Measurements from ENCODE around the gene JAG2.

JAG2 gene

DNA sequence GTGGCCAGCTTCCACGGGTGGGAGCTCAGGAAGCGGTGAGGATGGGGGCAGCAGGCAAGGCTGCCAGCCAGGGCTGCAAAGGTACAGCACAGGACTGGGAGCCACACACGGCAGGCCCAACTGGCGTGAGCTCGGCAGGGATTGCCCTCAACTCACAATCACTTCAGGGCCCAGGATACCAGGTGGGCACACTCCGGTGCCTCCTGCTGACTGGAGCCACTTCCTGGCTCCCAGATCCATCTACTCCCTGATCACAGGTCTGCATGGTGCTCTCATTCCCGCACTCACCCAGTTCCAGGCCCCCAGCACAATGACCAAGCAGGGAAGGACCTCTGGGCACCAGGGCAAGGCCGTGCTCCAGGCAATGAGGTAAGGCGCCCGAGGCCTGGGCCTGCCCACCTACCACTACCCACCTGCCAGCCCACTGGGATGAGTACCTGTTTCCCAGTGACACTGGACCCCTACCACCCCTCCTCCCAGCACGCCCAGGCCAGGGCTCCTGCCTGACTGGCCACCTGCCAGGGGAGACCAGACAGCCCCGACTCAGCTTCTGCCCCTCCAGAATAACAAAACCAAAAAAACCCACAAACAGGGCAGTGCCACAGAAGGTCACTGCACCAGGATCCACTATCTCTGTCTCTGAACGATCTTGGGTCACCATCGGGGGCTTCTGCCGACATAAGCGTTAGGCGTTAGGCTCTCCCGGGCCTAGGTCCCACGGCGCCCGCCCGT, 1.8 kb downstream of the JAG2 start:
- no peak overlapping the region for H3K4me3 ChIP-seq (ENCODE audit: control insufficient read depth, low read depth, low read length)
- TF ChIP-seq, protein P1, sequence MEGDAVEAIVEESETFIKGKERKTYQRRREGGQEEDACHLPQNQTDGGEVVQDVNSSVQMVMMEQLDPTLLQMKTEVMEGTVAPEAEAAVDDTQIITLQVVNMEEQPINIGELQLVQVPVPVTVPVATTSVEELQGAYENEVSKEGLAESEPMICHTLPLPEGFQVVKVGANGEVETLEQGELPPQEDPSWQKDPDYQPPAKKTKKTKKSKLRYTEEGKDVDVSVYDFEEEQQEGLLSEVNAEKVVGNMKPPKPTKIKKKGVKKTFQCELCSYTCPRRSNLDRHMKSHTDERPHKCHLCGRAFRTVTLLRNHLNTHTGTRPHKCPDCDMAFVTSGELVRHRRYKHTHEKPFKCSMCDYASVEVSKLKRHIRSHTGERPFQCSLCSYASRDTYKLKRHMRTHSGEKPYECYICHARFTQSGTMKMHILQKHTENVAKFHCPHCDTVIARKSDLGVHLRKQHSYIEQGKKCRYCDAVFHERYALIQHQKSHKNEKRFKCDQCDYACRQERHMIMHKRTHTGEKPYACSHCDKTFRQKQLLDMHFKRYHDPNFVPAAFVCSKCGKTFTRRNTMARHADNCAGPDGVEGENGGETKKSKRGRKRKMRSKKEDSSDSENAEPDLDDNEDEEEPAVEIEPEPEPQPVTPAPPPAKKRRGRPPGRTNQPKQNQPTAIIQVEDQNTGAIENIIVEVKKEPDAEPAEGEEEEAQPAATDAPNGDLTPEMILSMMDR (IDR thresholded peaks at IDR 0.05; ENCODE audit: control insufficient read depth, insufficient read depth, low read depth, low read length, missing control alignments) = no peak
- no peak for DNase-seq (ENCODE audit: low read depth)

DNA sequence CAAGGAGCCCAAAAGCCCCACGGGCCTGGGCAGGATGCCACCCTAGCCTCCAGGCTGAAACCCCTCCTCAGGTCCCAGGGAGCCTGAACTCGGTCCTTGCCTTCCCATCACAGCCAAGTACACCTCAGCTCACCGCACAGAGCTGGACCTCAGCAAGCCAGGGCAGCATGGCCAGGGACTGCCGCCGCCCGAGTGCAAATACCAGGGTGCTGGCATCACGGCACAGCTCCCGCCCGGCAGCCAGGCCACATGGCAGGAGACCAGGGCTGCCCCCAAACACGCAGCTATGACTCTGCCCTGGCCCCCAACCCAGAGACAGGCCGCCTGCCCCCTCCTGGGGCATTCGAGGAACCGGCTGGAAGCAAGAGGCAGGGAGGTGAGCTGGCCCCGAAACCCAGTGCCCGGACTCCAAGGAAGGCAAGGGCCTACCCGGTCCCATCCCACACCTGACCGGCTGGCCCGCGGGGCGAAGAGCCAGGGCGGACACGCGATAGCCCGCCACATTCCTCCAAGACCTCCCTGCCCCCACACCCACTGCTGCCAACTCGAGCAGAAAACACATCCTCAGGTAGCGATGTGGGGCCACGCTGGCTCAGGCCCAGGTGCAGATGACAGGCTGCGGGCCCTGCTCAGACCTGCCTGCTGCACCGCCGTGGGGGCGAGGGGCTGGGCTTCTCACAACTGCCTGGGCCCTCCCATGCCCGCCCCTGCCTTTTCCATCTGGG, 2.7 kb downstream of the JAG2 start:
- DNase-seq (ENCODE audit: low read depth) = no peak
- no peak overlapping the region for H3K4me3 ChIP-seq (ENCODE audit: control insufficient read depth, low read depth, low read length)
- TF ChIP-seq, protein P1 (IDR thresholded peaks at IDR 0.05; ENCODE audit: control insufficient read depth, insufficient read depth, low read depth, low read length, missing control alignments) = no peak

DNA sequence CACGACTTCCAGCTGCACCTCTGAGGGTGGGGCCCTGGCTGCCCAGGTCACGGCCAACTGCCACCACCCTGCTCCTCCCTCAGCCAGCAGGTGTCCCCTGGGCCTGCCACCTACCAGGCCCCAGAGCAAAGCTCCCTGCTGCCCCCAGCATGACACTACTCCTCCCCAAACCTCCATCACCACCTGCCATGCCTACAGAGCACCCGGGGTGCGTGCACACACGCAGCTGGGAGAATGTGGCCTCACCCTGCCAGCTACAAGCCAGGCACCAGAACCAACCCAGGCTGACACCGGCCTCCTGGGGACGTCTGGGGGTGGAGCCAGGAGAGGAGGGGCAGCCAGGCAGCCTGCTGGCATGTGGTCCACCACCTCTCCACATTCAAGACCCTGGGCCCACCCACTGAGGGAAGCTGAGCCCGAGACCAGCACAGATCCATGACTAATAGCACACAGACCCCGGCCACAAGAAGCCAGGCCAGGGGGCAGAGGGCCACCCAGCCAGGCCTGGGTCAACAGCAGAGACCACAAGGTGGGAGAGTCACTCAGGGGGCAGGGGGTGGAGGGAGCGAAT, 3.4 kb downstream of the JAG2 start:
- DNase-seq (ENCODE audit: low read depth) = no peak
- TF ChIP-seq, protein P1 (IDR thresholded peaks at IDR 0.05; ENCODE audit: control insufficient read depth, insufficient read depth, low read depth, low read length, missing control alignments) = no peak
- H3K4me3 ChIP-seq (ENCODE audit: control insufficient read depth, low read depth, low read length) = no peak overlapping the region

DNA sequence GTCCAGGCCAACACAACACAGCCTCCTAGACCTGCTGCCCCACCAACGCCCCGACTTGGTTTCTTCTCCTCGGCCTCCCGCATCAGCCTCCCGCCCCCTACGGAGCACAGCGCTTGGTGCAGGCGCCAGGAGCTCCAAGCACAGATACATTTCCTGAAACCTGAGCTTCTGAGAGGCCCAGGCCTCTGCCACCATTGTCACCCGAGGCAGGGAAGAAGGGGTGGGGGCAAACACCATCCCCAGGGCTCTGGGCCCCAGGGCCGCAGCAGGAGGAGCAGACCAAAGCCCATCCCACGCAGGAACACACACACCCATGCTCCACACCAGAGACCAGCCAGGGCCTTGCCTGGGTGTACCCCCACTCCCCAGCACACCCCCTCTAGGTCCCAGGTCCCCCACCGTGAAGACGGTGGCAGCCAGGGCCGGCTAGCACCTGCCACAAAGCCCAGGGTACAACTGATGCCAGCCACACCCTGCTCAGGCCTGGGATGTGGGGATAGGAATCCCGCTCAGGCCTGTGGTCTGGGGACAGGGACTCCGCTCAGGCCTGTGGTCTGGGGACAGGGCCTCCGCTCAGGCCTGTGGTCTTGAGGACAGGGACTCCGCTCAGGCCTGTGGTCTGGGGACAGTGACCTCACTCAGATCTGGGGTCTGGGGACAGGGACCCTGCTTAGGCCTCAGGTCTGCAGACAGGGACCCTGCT, 5.4 kb downstream of the JAG2 start:
- TF ChIP-seq, protein P1 (IDR thresholded peaks at IDR 0.05; ENCODE audit: control insufficient read depth, insufficient read depth, low read depth, low read length, missing control alignments) = no peak
- no peak for DNase-seq (ENCODE audit: low read depth)
- no peak overlapping the region for H3K4me3 ChIP-seq (ENCODE audit: control insufficient read depth, low read depth, low read length)

DNA sequence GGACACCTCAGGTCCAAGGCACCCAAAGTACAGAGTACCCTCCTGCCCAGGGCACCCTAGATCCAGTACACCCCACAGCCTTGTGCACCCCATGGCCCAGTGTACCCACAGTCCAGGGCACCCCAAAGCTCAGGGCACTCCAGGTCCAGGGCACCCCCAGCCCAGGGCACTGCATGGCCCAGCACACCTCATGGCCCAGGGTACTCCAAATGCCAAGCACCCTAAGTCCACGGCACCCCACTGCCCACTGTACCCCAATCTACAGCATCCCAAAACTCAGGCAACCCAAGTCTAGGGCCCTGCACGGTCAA, 6.0 kb downstream of the JAG2 start:
- no peak for DNase-seq (ENCODE audit: low read depth)
- TF ChIP-seq, protein P1 (IDR thresholded peaks at IDR 0.05; ENCODE audit: control insufficient read depth, insufficient read depth, low read depth, low read length, missing control alignments) = no peak
- H3K4me3 ChIP-seq (ENCODE audit: control insufficient read depth, low read depth, low read length) = no peak overlapping the region

DNA sequence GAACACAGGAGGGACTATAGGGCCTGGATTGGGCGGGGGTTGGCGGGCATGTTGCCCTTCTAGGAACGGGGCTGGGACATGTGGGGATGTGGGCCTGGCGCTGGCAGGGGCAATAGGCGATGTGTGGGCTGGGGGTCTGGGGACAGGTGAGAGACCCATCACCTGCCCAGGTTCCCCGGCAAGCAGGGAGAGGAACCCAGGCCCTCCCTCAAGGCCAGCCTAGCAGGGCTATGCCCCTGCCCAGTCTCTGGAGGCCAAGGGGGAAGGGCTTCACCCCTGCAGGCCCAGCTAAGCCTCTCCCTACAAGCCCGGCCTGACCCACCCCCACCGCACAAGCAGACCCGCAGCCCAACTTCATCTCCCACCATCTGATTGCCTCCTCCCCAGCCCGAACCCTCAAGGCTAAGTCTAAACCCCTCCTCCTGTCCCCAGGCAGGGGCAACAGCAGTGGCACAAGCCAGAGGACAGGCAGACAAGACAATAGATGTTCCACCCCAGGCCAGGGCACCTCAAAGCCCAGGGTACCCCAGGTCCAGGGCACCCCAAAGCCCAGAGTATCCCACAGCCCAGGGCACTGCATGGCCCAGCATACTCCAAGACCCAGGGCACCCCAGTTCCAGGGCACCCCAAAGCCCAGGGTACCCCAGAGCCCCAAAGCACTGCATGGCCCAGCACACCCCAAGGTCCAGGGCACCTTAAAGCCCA, 6.5 kb downstream of the JAG2 start:
- no peak overlapping the region for H3K4me3 ChIP-seq (ENCODE audit: control insufficient read depth, low read depth, low read length)
- TF ChIP-seq, protein P1 (IDR thresholded peaks at IDR 0.05; ENCODE audit: control insufficient read depth, insufficient read depth, low read depth, low read length, missing control alignments) = no peak
- DNase-seq (ENCODE audit: low read depth) = no peak

Measured in AG09309 (cell line).